Ovary (tissue), 1 donor: ENCODE measurements around the gene CBS.

ENCODE experiments used
- EP300 ChIP-seq: sonication (generic); formaldehyde crosslinking; IDR thresholded peaks from one replicate; pipeline ENCODE4 v1.6.1; 2017; ENCODE audit warnings: antibody characterized with exemption
- POLR2A ChIP-seq: fragments of 450-650 bp; IDR thresholded peaks from one replicate; pipeline ENCODE4 v1.6.1; 2017; ENCODE audit warnings: antibody characterized with exemption, mild to moderate bottlenecking, moderate library complexity

DNA sequence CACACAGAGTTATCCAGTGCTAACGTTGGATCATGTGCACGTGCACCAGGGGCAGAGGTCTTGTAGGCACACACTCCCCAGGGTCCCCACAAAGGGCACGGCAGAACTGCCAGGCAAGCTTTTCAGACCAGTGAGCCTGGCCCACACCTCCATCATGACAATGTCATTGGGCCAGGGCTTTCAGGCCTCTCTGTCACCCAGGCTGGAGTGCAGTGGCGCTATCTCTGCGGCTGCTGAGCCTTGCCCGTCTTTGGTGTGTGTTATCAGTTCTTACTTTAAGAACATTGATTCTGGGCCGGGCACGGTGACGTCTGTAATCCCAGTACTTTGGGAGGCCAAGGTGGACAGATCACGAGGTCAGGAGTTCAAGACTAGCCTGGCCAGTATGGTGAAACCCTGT is 57.1 kb downstream of the CBS start:
- TF ChIP-seq EP300 (no peak), POLR2A (no peak)
